Measurements from ENCODE around the gene SLC15A3. TPM values are rescaled to one million over a fixed set of nuclear protein-coding genes. Genes with fewer than 3 reads are reported as not detected.
"Not testable (repeated sequence)": the region's sequence is repeated elsewhere in the genome, so short reads cannot be mapped to it uniquely, and the experiment has no call there.

SLC15A3 gene
- total RNA-seq, 1 donor from 2014 or later = 66.3 TPM

DNA sequence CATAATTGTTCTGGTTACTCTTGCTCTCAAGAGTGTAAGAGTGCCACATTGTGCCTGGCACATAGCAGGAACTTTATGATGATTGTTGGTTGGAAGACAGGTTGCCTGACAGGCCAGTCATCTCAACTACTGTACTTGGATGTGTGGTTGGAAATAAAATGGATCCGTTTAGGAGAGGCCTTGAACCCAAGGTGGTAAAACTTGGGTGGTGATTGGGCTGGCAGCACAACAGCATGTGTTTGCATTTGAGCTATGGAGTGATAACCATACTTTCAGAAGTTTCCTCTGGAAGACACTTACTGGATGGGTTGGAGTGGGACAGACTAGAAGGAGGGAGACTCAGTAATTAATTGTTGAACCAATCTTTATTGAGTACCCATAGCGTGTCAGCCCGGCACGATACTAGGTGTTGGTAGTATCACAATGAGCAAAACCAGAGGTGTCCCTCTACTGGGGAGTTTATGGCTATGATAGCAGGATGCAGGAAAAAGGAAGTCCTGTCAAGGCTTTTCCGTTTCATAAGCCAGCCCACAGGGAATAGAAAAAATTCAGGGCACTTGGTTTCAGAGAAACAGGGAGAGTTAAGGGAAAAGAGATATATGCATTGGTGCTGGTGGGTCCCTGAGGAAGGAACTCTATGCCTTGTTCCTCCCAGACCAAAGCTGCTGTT lies 41.1 kb downstream of the SLC15A3 start:
- H3K27me3 Mint-ChIP-seq (ENCODE audit: low read depth, unreplicated experiment) = peaks cover 34% of the 10 kb centered on the region
- Histone ChIP-seq H3K27ac (ENCODE audit: low read depth, low read length) (no peak overlapping the region), H3K4me2 (ENCODE audit: low read length) (no peak overlapping the region), H3K9me3 (ENCODE audit: insufficient read depth, low read depth, low read length) (no peaks in the 10 kb centered on the region), H3K27me3 (ENCODE audit: insufficient read depth, low read length) (peaks cover 6% of the 10 kb centered on the region), H3K9ac (ENCODE audit: low read length) (no peak overlapping the region), H3K79me2 (ENCODE audit: insufficient read depth, low read length) (peaks cover 18% of the 10 kb centered on the region), H4K20me1 (ENCODE audit: insufficient read depth, low read length) (peaks cover 2% of the 10 kb centered on the region), H3K36me3 (ENCODE audit: insufficient read depth, low read length) (no peaks in the 10 kb centered on the region), H3K4me3 (ENCODE audit: insufficient read depth, low read depth, low read length) (no peak overlapping the region), H2AFZ (ENCODE audit: low read depth, low read length) (no peak overlapping the region), H3K4me1 (ENCODE audit: insufficient read depth, low read length) (peaks cover 21% of the 10 kb centered on the region)
- TF ChIP-seq CTCF (IDR thresholded peaks at IDR 0.05; ENCODE audit: insufficient read depth, low read depth, low read length) (no peak), EZH2 (IDR thresholded peaks at IDR 0.05; ENCODE audit: insufficient read depth, low read length) (no peak)
- no peak for DNase-seq (ENCODE audit: low read depth)
- peaks cover 2% of the 10 kb centered on the region for H3K4me1 Mint-ChIP-seq (ENCODE audit: low read depth, unreplicated experiment)
- no peak for FAIRE-seq
- no peak overlapping the region for H3K4me3 Mint-ChIP-seq (ENCODE audit: unreplicated experiment)
- H3K27ac Mint-ChIP-seq (ENCODE audit: unreplicated experiment) = no peak overlapping the region
- H3K36me3 Mint-ChIP-seq (ENCODE audit: low read depth, unreplicated experiment) = no peaks in the 10 kb centered on the region
- peaks cover 7% of the 10 kb centered on the region for H3K9me3 Mint-ChIP-seq (ENCODE audit: unreplicated experiment)

DNA sequence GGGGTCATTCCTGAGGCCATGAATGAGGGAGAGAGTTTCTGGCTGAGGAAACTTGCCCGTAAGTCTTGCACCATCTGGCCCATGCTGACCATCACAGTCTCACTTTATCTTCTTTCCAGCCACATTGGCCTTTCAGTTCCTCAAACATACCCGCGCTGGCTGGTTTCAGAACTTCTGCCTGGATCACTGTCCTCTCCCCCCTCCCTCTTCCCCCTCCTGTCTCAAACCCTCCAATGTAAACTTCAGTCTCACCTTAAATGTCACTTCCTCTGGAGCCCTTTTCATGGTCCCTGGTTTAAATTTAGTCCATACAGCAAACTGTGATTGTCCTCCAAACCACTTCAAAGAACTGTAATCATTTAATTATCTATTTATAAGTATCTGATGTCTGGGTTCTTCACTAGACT lies 41.7 kb downstream of the SLC15A3 start:
- DNase-seq (ENCODE audit: low read depth) (no peak), FAIRE-seq (no peak)
- H3K4me2 ChIP-seq (ENCODE audit: low read length) = no peak overlapping the region
- no peak overlapping the region for H3K27ac ChIP-seq (ENCODE audit: low read depth, low read length)
- peaks cover 34% of the 10 kb centered on the region for H3K27me3 Mint-ChIP-seq (ENCODE audit: low read depth, unreplicated experiment)
- H3K4me1 ChIP-seq (ENCODE audit: insufficient read depth, low read length) = peaks cover 21% of the 10 kb centered on the region
- H2AFZ ChIP-seq (ENCODE audit: low read depth, low read length) = no peak overlapping the region
- peaks cover 7% of the 10 kb centered on the region for H3K9me3 Mint-ChIP-seq (ENCODE audit: unreplicated experiment)
- no peaks in the 10 kb centered on the region for H3K9me3 ChIP-seq (ENCODE audit: insufficient read depth, low read depth, low read length)
- TF ChIP-seq EZH2 (IDR thresholded peaks at IDR 0.05; ENCODE audit: insufficient read depth, low read length) (no peak), CTCF (IDR thresholded peaks at IDR 0.05; ENCODE audit: insufficient read depth, low read depth, low read length) (no peak)
- H3K4me3 ChIP-seq (ENCODE audit: insufficient read depth, low read depth, low read length) = no peak overlapping the region
- H3K36me3 ChIP-seq (ENCODE audit: insufficient read depth, low read length) = no peaks in the 10 kb centered on the region
- H3K27ac Mint-ChIP-seq (ENCODE audit: unreplicated experiment) = no peak overlapping the region
- H3K4me3 Mint-ChIP-seq (ENCODE audit: unreplicated experiment) = no peak overlapping the region
- H3K4me1 Mint-ChIP-seq (ENCODE audit: low read depth, unreplicated experiment) = peaks cover 3% of the 10 kb centered on the region
- no peaks in the 10 kb centered on the region for H3K36me3 Mint-ChIP-seq (ENCODE audit: low read depth, unreplicated experiment)
- H3K79me2 ChIP-seq (ENCODE audit: insufficient read depth, low read length) = peaks cover 21% of the 10 kb centered on the region
- peaks cover 6% of the 10 kb centered on the region for H3K27me3 ChIP-seq (ENCODE audit: insufficient read depth, low read length)
- H3K9ac ChIP-seq (ENCODE audit: low read length) = no peak overlapping the region
- H4K20me1 ChIP-seq (ENCODE audit: insufficient read depth, low read length) = peaks cover 7% of the 10 kb centered on the region

DNA sequence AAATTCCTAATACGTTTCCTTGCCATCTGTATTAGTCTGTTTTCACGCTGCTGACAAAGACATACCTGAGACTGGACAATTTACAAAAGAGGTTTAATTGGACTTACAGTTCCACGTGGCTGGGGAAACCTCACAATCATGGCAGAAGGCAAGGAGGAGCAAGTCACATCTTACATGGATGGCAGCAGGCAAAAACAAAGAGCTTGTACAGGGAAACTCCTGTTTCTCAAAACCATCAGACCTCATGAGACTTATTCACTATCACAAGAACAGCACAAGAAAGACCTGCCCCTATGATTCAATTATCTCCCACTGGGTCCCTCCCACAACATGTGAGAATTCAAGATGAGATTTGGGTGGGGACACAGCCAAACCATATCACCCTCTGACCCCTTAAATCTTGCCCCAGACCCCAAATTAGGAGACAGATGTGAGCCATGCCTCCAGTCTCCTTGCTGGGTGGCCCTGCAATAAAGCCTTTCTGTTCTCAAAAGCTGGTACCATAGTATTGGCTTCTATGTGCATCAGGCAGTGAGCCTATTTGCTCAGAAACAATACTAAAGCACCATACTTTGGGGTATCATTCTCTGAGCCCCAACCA lies 42.2 kb downstream of the SLC15A3 start:
- not testable (repeated sequence) for H3K9me3 ChIP-seq (ENCODE audit: insufficient read depth, low read depth, low read length); H3K9me3 Mint-ChIP-seq (ENCODE audit: unreplicated experiment); DNase-seq (ENCODE audit: low read depth); H3K4me3 Mint-ChIP-seq (ENCODE audit: unreplicated experiment); H3K27me3 ChIP-seq (ENCODE audit: insufficient read depth, low read length); H3K27ac Mint-ChIP-seq (ENCODE audit: unreplicated experiment); H3K36me3 Mint-ChIP-seq (ENCODE audit: low read depth, unreplicated experiment); FAIRE-seq; H3K4me2 ChIP-seq (ENCODE audit: low read length); H2AFZ ChIP-seq (ENCODE audit: low read depth, low read length); H3K4me1 Mint-ChIP-seq (ENCODE audit: low read depth, unreplicated experiment); H3K9ac ChIP-seq (ENCODE audit: low read length); H3K4me3 ChIP-seq (ENCODE audit: insufficient read depth, low read depth, low read length); H3K27ac ChIP-seq (ENCODE audit: low read depth, low read length); H3K36me3 ChIP-seq (ENCODE audit: insufficient read depth, low read length)
- peaks cover 34% of the 10 kb centered on the region for H3K27me3 Mint-ChIP-seq (ENCODE audit: low read depth, unreplicated experiment)
- H4K20me1 ChIP-seq (ENCODE audit: insufficient read depth, low read length) = peaks cover 12% of the 10 kb centered on the region
- H3K79me2 ChIP-seq (ENCODE audit: insufficient read depth, low read length) = peaks cover 23% of the 10 kb centered on the region
- peaks cover 20% of the 10 kb centered on the region for H3K4me1 ChIP-seq (ENCODE audit: insufficient read depth, low read length)

All from astrocyte (in vitro differentiated cells and primary cell).